ENCODE measurements around the gene HABP2.

Gene HABP2

GRCh38 chr10:113524539-113525490, 28.0 kb upstream of the HABP2 start:
- H3K4me3 ChIP-seq (ENCODE audit: low read depth, low read length), result no peak overlapping the region

- H3K4me3 ChIP-seq (ENCODE audit: low read depth, low read length), result no peak overlapping the region
Measured at GRCh38 chr10:113525713-113526112, 27.1 kb upstream of the HABP2 start.

GRCh38 chr10:113527211-113527906, 25.5 kb upstream of the HABP2 start:
- no peak overlapping the region for H3K4me3 ChIP-seq (ENCODE audit: low read depth, low read length)

- H3K4me3 ChIP-seq (ENCODE audit: low read depth, low read length), result no peak overlapping the region
Measured at GRCh38 chr10:113528876-113529275, 24.0 kb upstream of the HABP2 start.

- no peak overlapping the region for H3K4me3 ChIP-seq (ENCODE audit: low read depth, low read length)
Measured at GRCh38 chr10:113529575-113529974, 23.3 kb upstream of the HABP2 start.

GRCh38 chr10:113530476-113530875, 22.4 kb upstream of the HABP2 start:
- no peak overlapping the region for H3K4me3 ChIP-seq (ENCODE audit: low read depth, low read length)

- H3K4me3 ChIP-seq (ENCODE audit: low read depth, low read length), result no peak overlapping the region
Measured at GRCh38 chr10:113532724-113533123, 20.1 kb upstream of the HABP2 start.

GRCh38 chr10:113533801-113534200, 19.1 kb upstream of the HABP2 start:
- no peak overlapping the region for H3K4me3 ChIP-seq (ENCODE audit: low read depth, low read length)

GRCh38 chr10:113534423-113534822, 18.4 kb upstream of the HABP2 start:
- no peak overlapping the region for H3K4me3 ChIP-seq (ENCODE audit: low read depth, low read length)

- no peak overlapping the region for H3K4me3 ChIP-seq (ENCODE audit: low read depth, low read length)
Measured at GRCh38 chr10:113537672-113538071, 15.2 kb upstream of the HABP2 start.

- H3K4me3 ChIP-seq (ENCODE audit: low read depth, low read length), result no peak overlapping the region
Measured at GRCh38 chr10:113538151-113538550, 14.7 kb upstream of the HABP2 start.

GRCh38 chr10:113539789-113540188, 13.1 kb upstream of the HABP2 start:
- H3K4me3 ChIP-seq (ENCODE audit: low read depth, low read length), result no peak overlapping the region

- no peak overlapping the region for H3K4me3 ChIP-seq (ENCODE audit: low read depth, low read length)
Measured at GRCh38 chr10:113540845-113541548, 11.9 kb upstream of the HABP2 start.

GRCh38 chr10:113541549-113541927, 11.3 kb upstream of the HABP2 start:
- H3K4me3 ChIP-seq (ENCODE audit: low read depth, low read length), result no peak overlapping the region

GRCh38 chr10:113543107-113543955, 9.5 kb upstream of the HABP2 start:
- H3K4me3 ChIP-seq (ENCODE audit: low read depth, low read length), result no peak overlapping the region

GRCh38 chr10:113544392-113544791, 8.5 kb upstream of the HABP2 start:
- H3K4me3 ChIP-seq (ENCODE audit: low read depth, low read length), result no peak overlapping the region

GRCh38 chr10:113547426-113547825, 5.4 kb upstream of the HABP2 start:
- no peak overlapping the region for H3K4me3 ChIP-seq (ENCODE audit: low read depth, low read length)

GRCh38 chr10:113549856-113550255, 3.0 kb upstream of the HABP2 start:
- no peak overlapping the region for H3K4me3 ChIP-seq (ENCODE audit: low read depth, low read length)

GRCh38 chr10:113550365-113550764, 2.5 kb upstream of the HABP2 start:
- H3K4me3 ChIP-seq (ENCODE audit: low read depth, low read length), result no peak overlapping the region

GRCh38 chr10:113552014-113552413, 839 bp upstream of the HABP2 start:
- no peak overlapping the region for H3K4me3 ChIP-seq (ENCODE audit: low read depth, low read length)

- no peak overlapping the region for H3K4me3 ChIP-seq (ENCODE audit: low read depth, low read length)
Measured at GRCh38 chr10:113553149-113553548, 296 bp downstream of the HABP2 start.

All from iPS-11a (cell line).